Left lung (tissue), 10 donors: ENCODE measurements around the gene INKA2. TPM values are rescaled to one million over a fixed set of nuclear protein-coding genes. Genes with fewer than 3 reads are reported as not detected.

Source experiments
- ATAC-seq: fragments of 200-7000 bp; cut with Tn5 transposase; one replicate; pipeline ENCODE4 v1.9.1; 2020; ENCODE audit warnings: moderate library complexity
- DNase-seq, 4 donors: peaks; one replicate each; pipeline ENCODE4 v3.0.0-alpha.2; 2013 to 2020
- H3K27ac ChIP-seq, 2 donors: fragments of 200-600 bp; sonication (generic) in 1 of 2; one replicate each; pipeline versions ENCODE4 v1.5.0 to v1.8.0; 2020 to 2021
- H3K27me3 ChIP-seq, 2 donors: fragments of 200-600 bp; sonication (generic) in 1 of 2; one replicate each; pipeline versions ENCODE4 v1.5.0 to v1.8.0; 2020 to 2021
- H3K36me3 ChIP-seq, 2 donors: fragments of 200-600 bp; sonication (generic) in 1 of 2; one replicate each; pipeline versions ENCODE4 v1.5.0 to v1.8.0; 2020 to 2021
- H3K4me1 ChIP-seq, 2 donors: fragments of 200-600 bp; one replicate each; pipeline ENCODE4 v1.8.0; 2021
- H3K4me3 ChIP-seq, 2 donors: fragments of 200-600 bp; sonication (generic) in 1 of 2; one replicate each; pipeline versions ENCODE4 v1.5.0 to v1.8.0; 2020 to 2021; ENCODE audit warnings: mild to moderate bottlenecking in 1 of 2
- H3K9me3 ChIP-seq, 2 donors: fragments of 200-600 bp; sonication (generic) in 1 of 2; one replicate each; pipeline versions ENCODE4 v1.5.0 to v1.8.0; 2020 to 2021
- intact Hi-C, 2 donors: fragments of 100-400 bp; cut with DNase I; formaldehyde crosslinking; loops; one replicate each; pipeline versions ENCODE4 v1.11.2 to v1.14.2; 2022
- polyA plus RNA-seq, 6 donors: library from polyadenylated mRNA; unstranded; fragments of 120-200 nt; gene quantifications; one replicate each; pipeline ENCODE4 v1.2.1, GENCODE V29; 2013; ENCODE audit not compliant: insufficient read length in 6 of 6
- total RNA-seq, 2 donors: library from RNA; stranded (reverse); fragmentation: NEBNext Ultra II Directional; extraction: Animal tissue kit (Norgen Biotek cat#: 25700); gene quantifications; one replicate each; pipeline ENCODE4 v1.2.1, GENCODE V29; 2021
- TF ChIP-seq, protein P1 (sequence below), 2 donors: fragments of 200-600 bp; sonication (generic) in 1 of 2; IDR thresholded peaks; one replicate each; pipeline versions ENCODE4 v1.5.0 to v1.8.0; 2021; ENCODE audit warnings: antibody characterized with exemption in 2 of 2
- donor health status: DM: no; HTN: yes; CAD: no.
- donor health status: DM: no; HTN: no; CAD: no.

INKA2 gene
- total and polyA plus RNA-seq, 8 donors, result 3.4 to 13.8 (median 5.1) TPM

DNA sequence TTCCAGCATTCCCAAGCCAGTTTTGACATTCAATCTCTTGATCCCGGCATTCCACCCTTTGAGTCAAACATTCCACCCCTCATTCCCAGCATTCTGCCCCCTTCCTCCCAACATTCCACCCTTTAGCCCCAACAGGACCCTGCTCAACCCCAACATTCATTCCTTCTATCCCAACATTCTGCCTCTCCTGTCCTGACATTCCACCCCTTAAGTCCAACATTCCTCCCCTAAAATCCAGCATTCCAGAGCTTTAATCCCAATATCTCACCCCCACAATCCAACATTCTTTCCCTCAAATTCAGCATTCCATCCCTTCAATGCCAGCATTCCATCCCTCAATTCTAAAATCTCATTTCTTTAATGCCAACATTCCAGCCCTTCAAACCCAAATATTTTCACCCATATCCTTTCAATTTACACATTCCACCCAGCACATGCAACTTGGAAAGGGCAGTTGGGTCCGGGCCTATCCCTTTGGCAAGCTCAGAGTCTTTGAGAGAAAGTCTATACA is 39.4 kb upstream of the INKA2 start:
- no peaks in the 10 kb centered on the region for H3K4me1 ChIP-seq
- H3K4me3 ChIP-seq, result no peak overlapping the region
- H3K27ac ChIP-seq, result no peak overlapping the region
- no peaks in the 10 kb centered on the region for H3K27me3 ChIP-seq
- ATAC-seq (no peak), DNase-seq (no peak)
- TF ChIP-seq, protein P1, sequence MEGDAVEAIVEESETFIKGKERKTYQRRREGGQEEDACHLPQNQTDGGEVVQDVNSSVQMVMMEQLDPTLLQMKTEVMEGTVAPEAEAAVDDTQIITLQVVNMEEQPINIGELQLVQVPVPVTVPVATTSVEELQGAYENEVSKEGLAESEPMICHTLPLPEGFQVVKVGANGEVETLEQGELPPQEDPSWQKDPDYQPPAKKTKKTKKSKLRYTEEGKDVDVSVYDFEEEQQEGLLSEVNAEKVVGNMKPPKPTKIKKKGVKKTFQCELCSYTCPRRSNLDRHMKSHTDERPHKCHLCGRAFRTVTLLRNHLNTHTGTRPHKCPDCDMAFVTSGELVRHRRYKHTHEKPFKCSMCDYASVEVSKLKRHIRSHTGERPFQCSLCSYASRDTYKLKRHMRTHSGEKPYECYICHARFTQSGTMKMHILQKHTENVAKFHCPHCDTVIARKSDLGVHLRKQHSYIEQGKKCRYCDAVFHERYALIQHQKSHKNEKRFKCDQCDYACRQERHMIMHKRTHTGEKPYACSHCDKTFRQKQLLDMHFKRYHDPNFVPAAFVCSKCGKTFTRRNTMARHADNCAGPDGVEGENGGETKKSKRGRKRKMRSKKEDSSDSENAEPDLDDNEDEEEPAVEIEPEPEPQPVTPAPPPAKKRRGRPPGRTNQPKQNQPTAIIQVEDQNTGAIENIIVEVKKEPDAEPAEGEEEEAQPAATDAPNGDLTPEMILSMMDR (IDR thresholded peaks at IDR 0.05), result no peak
- intact Hi-C loops, result no loop called here
- no peaks in the 10 kb centered on the region for H3K36me3 ChIP-seq
- no peaks in the 10 kb centered on the region for H3K9me3 ChIP-seq

DNA sequence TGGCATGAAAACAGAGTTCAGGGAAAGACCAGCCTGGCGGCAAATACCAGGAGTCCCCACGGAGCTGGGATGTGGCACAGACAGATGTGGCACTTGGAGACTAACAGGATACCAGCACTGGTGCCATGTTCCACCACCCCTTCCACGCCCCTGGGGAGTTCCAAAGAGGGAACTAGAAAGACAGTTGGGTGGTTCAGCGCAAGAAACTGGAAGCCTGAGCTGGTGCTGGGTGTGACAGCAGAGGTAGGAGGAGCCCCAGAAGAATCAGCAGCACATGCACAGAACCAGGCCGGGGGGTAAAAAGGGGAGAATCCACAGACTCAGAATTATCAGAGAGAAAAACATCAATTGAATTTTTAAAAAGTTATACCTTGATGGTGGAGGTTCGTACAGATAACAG is 38.9 kb upstream of the INKA2 start:
- H3K36me3 ChIP-seq, result no peaks in the 10 kb centered on the region
- H3K9me3 ChIP-seq, result no peaks in the 10 kb centered on the region
- DNase-seq (no peak), ATAC-seq (no peak)
- intact Hi-C loops, result no loop called here
- no peaks in the 10 kb centered on the region for H3K27me3 ChIP-seq
- TF ChIP-seq, protein P1 (IDR thresholded peaks at IDR 0.05), result no peak
- H3K4me3 ChIP-seq, result no peak overlapping the region
- no peaks in the 10 kb centered on the region for H3K4me1 ChIP-seq
- no peak overlapping the region for H3K27ac ChIP-seq

DNA sequence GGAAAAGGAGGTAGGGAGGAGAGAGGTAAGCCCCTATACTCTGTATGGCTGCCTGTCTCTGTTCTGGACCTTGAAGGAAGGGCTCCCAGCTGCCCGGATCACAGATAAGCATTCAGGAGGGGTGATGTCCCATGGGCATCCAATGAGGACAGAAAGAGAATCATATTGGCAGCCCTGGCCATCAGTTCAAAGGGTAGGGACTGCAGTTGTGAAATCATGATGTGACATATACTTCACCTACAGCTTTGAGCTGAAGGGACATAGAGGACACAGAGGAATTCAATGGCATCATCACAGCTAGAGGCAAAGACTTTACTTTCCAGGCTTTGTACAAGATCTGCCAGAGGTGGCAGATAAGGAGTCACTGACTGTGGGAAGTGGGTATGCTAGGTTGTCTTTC is 38.1 kb upstream of the INKA2 start:
- Histone ChIP-seq H3K27ac (no peak overlapping the region), H3K27me3 (no peaks in the 10 kb centered on the region), H3K4me3 (no peak overlapping the region), H3K4me1 (no peaks in the 10 kb centered on the region), H3K9me3 (no peaks in the 10 kb centered on the region), H3K36me3 (no peaks in the 10 kb centered on the region)
- ATAC-seq (no peak), DNase-seq (no peak)
- TF ChIP-seq, protein P1 (IDR thresholded peaks at IDR 0.05), result no peak
- intact Hi-C loops, result no loop called here

DNA sequence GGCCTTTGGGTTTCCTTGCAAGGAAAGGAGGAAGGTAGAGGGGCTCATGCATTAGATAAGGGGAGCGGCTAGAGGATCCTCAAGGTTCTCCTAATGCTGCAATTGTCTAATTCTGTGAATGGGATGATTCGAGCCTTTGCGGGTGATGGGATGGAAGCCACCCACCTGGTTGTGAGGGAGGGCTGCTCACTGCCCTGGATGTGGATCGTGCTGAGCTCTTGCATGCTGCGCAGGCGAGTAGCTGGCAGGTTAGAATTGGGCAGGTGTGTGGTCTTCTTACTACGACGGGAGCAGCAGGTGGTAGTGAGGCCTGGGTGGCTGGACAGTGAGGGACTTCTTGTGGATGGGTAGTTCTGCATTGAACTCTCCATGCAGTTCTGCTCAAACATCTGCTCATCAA is 37.7 kb upstream of the INKA2 start:
- intact Hi-C loops, result no loop called here
- Histone ChIP-seq H3K27me3 (no peaks in the 10 kb centered on the region), H3K4me3 (no peak overlapping the region), H3K27ac (no peak overlapping the region), H3K4me1 (no peaks in the 10 kb centered on the region), H3K36me3 (no peaks in the 10 kb centered on the region), H3K9me3 (no peaks in the 10 kb centered on the region)
- no peak for ATAC-seq
- TF ChIP-seq, protein P1 (IDR thresholded peaks at IDR 0.05), result no peak
- DNase-seq, result no peak

DNA sequence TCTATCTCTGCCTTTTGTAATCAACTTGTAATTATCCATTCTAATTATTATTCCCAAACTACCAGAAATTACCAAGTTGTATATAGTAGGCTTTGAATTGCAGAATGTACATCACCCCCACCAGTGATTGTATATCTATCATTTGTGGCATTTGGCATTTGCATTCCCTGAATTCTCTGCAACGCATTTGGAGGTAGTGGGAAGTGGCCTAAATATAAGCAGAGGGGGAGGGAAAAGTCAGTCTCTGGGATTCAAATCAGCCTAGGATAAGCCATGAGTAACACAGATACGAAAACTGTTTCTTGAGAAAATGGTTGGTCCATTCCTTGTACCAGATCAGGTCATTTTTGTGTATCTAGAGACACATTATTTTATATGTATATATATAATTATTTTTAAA is 37.2 kb upstream of the INKA2 start:
- no peaks in the 10 kb centered on the region for H3K27me3 ChIP-seq
- no peaks in the 10 kb centered on the region for H3K36me3 ChIP-seq
- TF ChIP-seq, protein P1 (IDR thresholded peaks at IDR 0.05), result no peak
- no peak for ATAC-seq
- H3K4me3 ChIP-seq, result no peak overlapping the region
- H3K9me3 ChIP-seq, result no peaks in the 10 kb centered on the region
- DNase-seq, result no peak
- no peak overlapping the region for H3K27ac ChIP-seq
- intact Hi-C loops, result no loop called here
- H3K4me1 ChIP-seq, result no peaks in the 10 kb centered on the region
